OCI-LY7 (cell line): ENCODE measurements around the gene MROH2A.

Experiments used
- CTCF ChIP-seq: fragments of 200-600 bp; sonication (generic); conservative IDR thresholded peaks from 2 replicates; pipeline ENCODE4 v1.5.1; 2014; ENCODE audit warnings: mild to moderate bottlenecking, antibody characterized with exemption, low read length, moderate library complexity, mixed read lengths
- EZH2phosphoT487 ChIP-seq: fragments of 200-600 bp; sonication (generic); IDR thresholded peaks from 2 replicates; pipeline ENCODE4 v1.6.1; 2018; ENCODE audit warnings: low read depth, borderline replicate concordance, mild to moderate bottlenecking, mixed run types, antibody characterized with exemption, low read length, moderate library complexity, mixed read lengths

DNA sequence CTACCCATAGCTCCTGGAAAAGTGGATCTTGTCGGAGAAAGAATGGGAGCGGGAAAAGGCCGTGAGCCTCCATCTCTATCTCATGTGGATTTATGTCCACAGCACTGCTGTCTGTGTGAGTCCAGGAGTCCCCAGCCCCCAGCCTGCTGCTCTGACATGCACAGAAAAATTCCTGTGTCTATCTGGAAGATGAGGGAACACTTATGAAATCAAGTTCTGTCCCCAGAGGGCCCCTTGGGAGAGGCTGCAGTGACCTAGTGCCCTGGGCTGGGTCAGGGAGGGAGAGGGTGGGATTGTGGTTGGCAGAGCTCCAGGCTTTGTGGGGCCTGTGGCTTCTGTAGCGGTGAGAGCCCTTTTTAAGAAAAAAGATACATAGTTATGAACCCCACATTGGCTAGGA, 38.6 kb downstream of the MROH2A start:
- TF ChIP-seq CTCF (no peak), EZH2phosphoT487 (no peak)
